NCI-H524 treated with DMSO at 0.1 percent for 48 hours (cell line): ENCODE measurements around the gene GOPC.
"Not testable (repeated sequence)": the region's sequence is repeated elsewhere in the genome, so short reads cannot be mapped to it uniquely, and the experiment has no call there.

Experiments
- DNase-seq: peaks from one replicate; lab custom pipeline; 2025; lab: John Stamatoyannopoulos, UW

The GOPC gene

DNA sequence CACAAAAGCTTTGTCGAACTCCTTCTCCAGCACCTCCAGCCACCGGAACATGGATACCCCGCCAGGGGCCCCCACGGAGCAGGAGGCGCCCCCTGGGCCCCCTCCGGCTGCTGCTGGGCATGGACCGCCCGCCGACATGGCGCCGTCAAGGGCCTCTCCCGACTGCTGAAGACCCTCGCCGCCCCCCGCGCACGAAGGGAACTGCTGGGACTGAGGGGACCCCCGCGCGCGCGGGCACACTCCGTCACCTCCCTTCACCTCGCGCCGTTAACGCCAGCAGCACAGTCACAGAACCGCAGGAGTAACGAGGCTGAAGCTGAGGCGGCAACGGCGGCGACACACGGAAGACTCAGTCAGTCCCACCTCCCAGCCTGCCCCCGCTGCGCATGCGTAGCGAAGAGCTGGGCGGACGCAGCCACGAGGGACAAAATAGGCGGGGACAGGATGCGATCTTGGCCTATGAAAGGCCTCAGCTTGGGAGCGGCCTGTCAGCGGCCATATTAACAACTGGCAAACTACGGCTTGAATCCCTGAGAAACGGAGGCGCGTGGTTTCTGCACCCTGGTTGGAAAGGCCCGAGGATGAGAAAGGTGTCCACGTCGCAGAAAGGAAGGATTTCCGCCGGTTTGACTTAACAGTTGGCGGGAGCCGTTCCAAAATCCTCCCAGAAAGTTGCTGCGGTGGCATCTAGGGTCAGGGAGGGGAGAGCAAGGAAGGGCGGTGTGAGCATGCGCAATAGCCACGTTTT is at the start of gene GOPC:
GOPC (minus strand) TSS at position 361 of the 748 bp plus-strand sequence; CDS start at position 138, 223 bp downstream.
- DNase-seq, result peak; percentile 85

DNA sequence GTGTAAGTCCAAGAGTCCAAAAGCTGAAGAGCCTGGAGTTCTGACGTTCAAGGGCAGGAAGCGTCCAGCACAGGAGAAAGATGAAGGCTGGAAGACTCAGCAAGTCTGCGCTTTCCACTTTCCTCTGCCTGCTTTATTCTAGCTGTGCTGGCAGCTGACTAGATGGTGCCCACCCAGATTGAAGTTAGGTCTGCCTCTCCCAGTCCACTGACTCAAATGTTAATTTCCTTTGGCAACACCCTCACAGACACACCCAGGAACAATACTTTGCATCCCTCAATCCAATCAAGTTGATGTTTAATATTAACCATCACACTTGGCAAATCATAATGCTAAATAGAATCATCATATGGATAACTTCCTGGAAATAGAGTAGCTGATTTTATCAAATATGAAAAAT is 49.7 kb upstream of the GOPC start:
- DNase-seq, result not testable (repeated sequence)

DNA sequence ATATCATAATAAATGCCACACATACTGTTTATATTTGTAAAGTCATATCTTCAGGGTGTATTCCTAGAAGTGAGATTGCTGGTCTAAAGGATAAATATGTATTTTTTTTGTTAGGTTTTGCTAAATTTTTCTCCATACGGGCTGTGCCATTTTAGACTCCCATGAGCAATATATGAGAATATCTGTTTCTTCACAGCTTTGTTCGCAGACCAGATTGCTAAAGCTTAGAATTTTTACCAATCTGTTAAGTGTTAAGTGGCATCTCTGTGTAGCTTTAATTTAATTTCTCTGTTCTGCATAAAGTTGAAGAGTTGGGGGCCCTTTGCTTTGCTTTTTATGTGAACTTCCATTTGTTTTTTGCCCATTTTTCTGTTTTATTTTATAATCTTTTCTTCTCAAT is 40.7 kb upstream of the GOPC start:
- DNase-seq, result no peak

DNA sequence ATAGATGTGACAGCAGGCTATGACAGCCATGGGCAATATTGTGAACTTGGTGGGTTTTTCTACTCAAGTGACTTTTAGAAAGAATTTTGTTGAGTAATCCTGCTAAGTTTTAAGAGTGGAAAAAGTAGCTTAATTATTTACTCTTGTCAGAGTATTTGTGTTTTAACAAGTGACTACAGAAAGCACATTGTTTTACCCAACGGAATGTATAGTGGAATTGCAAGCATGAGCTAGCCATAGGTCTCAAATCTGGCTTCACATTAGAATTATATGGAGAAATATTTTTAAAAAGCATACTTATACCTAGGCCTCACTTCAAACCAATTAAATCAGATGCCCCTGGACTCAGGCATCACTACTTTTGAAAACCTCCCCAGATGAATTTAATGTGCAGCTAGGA is 35.5 kb upstream of the GOPC start:
- no peak for DNase-seq

DNA sequence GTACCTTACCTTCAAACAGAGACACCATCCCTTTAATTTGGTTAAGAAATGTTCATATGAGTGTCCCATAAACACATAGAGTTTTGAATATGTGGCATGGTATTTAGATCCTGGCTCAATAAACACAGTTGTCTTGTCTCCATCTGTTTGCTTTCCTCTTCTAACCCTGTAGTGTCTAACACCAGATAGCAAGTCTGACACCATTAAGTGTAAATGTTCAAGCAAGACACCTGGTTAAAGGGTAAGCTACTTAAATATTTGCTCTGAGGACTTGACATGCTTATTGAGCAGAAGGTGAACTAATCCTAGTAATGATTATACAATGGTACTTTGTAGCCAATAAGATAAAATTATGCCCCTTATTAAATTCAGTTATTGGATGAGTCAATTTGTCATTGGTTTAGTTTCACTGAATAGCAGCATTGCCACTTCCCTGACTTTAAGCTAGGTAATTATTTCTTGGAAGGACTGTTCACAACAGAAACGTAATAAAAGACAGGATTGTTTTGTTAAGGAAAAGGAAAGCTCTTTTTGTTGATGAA is 26.9 kb upstream of the GOPC start:
- DNase-seq, result peak; percentile 67

DNA sequence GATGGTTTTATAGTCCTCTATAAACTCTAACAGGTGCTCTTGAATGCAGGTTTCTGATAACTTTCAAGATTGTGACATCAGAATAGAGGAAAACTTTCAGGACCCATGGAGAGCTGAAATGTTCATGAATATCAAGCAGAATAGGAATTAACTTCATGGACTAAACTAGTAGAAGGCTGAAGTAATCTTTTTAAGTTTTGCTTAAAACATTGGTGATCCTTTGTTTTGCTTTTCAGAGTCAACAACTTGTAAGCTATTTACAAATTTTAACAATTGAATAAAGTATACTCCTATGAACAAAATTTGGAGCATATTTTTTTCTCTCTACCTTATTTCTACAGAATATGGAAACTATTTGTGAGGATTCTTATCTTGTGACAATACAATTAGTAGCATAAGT is 25.2 kb upstream of the GOPC start:
- DNase-seq, result no peak

DNA sequence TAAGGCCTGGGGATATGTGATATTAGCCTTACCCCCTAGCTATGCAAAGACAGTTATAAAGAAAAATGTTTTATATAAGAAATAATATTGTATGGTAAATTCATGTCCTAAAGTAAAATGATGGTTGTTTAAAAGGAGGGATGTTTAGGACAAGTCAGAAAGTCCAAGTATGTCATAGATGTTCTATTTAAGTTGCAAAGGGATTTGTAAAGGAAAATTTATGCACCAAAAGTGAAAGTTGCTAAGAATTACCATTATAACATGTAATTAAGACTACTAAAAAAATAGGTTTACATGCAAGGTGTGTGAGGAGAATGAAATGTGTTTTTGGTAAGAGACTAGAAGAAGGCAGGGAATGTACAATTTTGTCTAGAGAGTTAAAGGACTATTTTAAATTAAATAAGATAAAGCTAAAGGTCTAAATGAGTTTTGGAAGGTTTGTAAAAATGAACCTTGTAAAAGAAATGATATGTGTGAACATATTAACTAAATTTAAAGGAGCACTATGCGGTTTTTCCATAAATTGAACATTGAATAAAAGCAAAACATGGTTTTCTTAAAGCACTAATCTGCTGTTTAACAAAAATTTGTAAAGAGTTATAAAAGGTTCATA is 22.7 kb upstream of the GOPC start:
- no peak for DNase-seq

DNA sequence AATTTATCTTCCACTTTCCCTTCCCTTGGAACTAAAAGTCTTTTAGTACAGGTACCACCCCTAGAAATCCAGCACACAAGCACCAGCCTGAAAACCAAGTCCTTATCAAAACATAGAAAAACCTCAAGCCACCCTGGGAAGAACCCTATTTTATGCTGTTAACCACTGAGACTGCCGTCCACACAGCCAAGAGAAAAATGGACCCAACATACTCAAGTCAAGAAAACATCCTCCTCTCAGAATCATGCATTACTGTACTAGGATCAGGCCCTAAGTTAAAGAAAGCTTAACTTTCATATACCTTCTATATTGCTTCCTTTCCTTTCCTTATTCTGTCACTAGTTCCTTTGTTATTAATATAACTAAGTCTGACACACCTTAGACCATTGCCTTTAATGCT is 16.9 kb upstream of the GOPC start:
- no peak for DNase-seq

DNA sequence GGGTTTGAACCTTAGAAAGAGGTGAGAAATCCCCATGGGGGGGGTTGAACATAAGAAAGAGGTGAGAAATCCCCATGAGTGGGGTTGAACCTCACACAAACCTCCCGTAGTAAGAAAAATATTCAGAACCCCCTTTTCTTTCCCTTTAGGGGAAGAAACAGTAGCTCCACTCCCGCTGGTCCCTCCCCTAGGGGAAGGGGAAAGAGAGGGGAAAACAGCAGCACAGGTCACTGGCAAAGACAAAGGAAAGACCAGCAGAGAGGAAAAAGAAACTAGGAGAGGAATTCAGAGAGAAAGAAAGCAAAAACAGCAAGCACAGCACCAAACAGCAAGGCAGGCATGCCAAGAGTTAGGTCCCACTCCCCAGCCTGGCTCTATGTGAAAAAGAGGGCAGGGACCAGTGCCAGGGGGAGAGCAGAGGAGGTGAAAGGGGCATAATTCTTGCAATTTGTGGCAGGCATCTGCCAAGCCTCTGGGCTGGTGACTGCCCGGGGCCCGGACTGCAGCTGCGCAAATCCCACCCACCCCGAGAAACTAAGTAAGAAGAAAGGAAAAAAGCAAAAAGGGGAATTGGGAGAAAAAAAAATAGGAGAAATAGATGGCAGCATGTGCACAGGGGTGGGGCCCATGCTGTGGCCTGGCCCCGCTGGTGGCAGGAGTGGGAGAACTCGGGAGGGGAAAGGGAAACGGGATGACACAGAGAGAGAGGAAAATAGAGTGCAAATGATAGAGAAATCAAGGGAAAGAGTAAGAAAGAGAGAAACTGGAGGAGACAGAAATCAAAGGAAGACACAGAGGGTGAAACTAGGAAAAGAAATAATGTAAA is 15.1 kb upstream of the GOPC start:
- no peak for DNase-seq

DNA sequence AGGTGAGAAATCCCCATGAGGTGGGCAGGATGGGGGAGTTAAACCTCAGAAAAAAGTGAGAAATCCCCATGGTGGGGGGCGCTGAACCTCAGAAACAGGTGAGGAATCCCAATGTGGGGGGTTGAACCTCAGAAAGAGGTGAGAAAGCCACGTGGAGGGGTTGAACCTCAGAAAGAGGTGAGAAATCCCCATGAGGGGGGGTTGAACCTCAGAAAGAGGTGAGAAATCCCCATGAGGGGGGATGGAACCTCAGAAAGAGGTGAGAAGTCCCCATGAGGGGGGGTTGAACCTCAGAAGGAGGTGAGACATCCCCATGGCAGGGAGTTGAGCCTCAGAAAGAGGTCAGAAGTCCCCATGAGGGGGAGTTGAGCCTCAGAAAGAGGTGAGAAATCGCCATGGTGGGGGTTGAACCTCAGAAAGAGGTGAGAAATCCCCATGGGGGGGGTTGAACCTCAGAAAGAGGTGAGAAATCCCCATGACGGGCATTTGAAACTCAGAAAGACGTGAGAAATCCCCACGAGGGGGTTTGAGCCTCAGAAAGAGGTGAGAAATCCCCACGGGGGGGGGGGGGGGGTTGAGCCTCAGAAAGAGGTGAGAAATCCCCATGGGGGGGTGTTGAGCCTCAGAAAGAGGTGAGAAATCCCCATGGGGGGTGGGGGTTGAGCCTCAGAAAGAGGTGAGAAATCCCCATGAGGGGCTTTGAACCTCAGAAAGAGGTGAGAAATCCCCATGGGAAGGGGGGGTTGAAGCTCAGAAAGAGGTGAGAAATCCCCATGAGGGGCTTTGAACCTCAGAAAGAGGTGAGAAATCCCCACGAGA is 14.3 kb upstream of the GOPC start:
- no peak for DNase-seq

DNA sequence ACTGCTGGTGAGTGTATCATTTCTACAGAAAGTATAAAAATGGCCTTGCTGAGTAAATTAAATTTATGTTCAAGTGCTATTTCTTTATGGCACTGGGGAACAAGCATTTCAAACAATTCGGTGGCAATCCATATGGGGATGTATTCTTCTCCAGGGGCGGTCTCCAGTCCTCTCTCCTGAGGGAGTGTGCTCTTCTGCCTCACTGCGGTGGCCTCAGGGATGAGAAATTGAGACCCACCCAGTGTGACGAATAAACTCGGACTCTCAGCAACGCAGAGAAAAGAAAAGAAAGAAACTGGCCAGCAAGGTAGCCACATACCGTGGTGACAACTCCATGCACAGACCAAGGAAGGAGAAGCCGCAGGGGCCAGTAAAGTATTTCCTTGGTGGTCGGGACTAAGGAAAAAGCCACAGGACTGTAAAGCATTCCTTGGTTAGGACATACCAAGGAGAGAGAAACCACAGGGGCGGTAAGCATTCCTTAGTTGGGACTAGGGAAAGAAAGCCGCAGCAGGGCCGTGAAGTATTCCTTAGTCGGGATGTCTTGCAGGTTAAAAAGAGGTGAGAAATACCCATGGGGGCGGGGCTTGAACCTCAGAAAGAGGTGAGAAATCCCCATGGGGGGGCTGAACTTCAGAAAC is 13.6 kb upstream of the GOPC start:
- DNase-seq, result no peak

DNA sequence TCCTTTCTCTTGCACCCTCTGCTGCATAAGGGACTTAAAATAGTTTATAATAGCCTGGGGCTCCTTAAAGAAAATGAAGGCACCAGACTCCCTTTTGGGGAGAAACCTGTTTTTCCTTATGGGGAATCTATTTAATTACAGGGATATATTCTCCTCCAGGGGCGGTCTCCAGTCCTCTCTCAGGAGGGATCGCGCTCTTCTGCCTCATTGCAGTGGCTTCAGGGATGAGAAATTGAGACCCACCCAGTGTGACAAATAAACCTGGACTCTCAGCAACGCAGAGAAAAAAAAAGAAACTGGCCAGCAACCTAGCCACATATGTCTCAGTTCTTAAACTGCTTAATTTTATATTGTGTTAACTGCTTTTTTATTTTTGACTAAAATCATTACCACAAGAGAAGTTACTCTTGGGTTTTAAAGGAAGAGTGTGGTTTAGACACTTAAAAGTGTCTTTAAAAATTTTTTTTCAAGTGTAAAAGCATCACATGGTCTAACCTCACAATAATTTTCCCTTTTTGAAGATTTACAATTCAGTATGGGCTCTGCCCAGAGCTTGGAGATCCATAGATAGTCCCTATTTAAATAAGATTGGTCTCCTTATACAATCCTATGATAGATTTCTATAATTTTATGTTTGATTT is 11.7 kb upstream of the GOPC start:
- no peak for DNase-seq

DNA sequence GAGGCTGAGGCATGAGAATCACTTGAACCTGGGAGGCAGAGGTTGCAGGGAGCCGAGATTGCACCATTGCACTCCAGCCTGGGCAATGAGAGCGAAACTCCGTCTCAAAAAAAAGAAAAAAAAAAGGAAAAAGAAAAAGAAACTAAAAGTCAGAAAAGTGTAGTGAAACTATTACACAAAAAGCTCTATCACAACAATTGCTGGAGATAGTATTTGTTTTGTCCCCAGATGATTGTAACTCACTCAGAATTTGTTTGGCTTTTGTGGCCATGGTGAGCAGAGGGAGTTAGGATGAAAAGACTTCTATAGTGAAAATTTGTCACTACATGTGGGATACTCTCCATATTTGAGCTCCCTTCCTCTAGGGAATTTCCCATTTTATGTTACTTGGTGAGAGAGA is 5.2 kb upstream of the GOPC start:
- DNase-seq, result no peak

DNA sequence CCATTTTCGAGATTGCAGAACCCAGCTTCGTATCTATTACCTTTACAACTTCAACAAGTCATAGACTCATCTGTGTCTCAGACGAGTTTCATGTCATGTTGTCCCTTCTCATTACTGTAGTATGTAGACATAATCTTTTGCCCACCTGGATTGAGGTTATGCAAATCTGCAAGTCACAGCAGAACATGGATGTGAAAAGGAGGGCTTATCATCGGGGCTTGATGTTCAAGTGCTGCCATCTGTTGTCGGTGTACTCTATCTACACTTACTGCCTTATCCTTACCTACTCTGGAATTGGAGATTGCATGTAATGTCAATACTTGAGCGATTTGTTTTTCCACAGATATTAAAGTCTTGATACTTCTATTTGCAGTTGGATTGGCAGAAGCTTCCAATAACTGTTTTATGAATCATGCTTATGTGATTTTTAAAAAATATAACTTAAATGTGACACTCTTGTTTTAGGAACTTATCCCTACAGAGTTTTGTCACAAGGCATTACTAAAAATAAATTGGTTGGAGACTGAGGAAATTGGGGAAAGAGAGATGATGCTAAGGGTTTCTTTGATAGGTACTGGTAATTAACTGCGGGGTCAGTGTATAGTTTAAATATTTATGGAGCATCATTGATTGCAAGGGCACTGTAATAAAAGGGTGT is 3.0 kb upstream of the GOPC start:
- peak; percentile 64 for DNase-seq

DNA sequence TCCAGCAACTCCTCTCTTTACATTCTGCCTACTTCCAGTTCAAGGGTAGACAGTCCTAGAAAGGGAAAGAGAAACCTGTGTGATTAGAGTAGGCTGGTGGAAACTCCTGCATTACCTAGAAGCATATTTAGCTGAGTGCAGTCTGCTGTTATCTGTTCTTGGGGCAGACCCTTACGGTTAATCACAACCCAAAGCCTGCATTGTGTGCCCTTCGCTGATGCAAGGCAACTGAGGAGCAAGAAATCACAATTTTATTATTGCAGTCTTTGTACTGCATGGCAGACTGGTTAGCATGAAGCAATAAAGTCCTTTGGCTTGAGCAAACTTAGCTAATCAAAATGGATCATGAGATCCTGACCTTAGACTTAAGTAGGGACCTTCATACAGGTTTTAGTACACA is 1.5 kb upstream of the GOPC start:
- DNase-seq, result no peak

DNA sequence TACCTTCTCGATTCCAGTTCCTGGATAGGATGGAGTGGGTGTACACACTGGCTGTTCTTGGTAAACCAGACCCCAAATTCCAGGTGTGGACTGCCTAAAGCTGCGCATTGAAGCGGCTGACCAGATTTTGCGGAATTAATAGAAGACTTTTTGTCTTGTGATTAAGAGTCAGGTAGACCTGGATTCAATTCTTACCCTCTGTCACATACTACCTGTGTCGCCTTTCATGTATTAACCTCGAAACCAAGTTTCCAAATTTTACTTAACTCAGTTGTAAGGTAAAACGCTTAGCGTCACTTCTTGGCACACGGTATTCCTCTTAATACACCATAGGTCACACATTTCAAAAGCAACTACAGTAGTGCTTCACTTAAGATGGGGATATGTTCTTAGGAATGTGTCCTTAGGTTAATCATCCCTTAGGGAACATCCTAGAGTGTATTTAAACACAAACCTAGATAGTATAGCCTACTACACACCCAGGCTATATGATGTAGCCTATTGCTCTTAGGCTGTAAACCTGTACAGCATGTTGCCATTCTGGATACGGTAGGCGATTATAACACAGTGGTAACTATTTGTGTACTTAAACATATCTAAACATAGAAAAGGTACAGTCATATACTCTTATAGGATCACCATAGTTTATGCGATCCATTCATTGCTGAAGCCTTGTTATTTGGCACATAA is 733 bp upstream of the GOPC start:
- DNase-seq, result no peak

DNA sequence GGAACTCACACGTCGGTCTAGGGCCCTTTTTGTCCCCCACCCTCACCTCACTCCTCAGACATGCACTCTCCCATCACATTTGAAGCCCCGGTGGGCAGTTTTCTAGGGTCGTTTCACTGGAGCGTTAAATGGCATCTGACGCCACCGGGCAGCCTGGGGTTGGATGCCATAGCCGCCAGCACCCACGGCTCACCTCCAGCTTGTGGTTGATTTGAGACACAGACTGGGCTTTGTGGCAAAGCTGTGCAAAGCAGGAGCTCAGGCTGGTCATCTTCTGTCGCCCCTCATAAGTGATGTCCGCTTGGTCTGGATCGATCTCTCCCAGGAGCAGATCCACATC is 530 bp downstream of the GOPC start:
- DNase-seq, result no peak

DNA sequence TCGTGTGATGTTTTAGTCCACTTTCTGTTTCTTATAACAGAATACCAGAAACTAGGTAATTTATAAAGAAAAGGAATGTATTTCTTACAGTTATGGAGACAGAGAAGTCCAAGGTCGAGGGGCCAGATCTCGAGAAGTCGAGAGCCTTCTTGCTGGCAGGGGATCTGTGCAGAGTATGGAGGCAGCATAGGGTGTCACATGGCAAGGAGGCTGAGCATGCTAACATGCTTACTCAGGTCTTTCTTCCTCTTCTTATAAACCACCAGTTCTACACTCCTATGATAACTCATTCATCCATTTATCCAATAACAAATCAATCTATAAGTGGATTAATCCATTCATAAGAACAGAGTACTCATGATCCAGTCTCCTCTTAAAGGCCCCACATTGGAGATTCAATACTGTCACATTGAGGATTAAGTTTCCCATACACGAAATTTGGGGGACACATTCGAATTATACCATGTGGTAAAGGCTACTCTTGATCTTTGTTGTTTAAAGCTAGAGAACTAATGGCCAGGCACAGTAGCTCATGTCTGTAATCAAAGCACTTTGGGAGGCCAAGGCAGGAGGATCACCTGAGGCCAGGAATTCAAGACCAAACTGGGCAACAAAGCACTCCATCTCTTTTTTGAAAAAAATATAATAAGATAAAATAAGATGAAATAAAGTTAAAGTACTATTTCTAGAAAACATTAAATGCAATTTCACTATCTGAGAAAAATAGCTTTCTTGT is 2.1 kb downstream of the GOPC start:
- no peak for DNase-seq

DNA sequence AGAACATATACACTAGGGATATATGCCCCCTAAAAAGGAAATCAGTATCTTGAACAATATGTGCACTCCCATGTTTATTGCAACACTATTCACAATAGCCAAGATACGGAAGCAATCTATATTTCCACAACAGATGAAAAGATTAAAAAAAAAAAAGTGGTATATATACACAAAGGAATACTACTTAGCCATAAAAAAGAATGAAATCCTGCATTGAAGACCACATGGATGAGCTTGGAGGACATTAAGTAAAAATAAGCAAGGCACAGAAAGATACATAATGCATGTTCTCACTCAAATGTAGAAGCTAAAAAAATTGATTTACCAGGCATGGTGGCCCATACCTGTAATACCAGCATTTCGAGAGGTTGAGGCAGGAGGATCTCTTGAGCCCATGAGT is 4.6 kb downstream of the GOPC start:
- no peak for DNase-seq
